OCI-LY3 (cell line): ENCODE results near the gene AQP9.

Experiments used
- CTCF ChIP-seq: fragments of 200-600, 300-600 bp; sonication (generic); IDR thresholded peaks from 2 replicates; pipeline ENCODE4 v1.5.1; 2014; ENCODE audit warnings: antibody characterized with exemption, low read length, low read depth
- EZH2phosphoT487 ChIP-seq: fragments of 200-600 bp; shearing (Covaris generic); IDR thresholded peaks from 2 replicates; pipeline ENCODE4 v1.6.1; 2018; ENCODE audit warnings: antibody characterized with exemption, mixed run types, low read depth

GRCh38 chr15:58110999-58111717, 27.0 kb upstream of the AQP9 start:
- TF ChIP-seq CTCF (no peak), EZH2phosphoT487 (no peak)
